GM18951 (cell line): ENCODE data around the gene FES.

Source experiments
- POLR2A ChIP-seq: IDR thresholded peaks from 4 replicates; pipeline ENCODE4 v1.6.1; 2011; ENCODE audit warnings: mild to moderate bottlenecking; ENCODE audit not compliant: insufficient read length, insufficient read depth; ENCODE audit errors: extremely low read depth
- in situ Hi-C: fragments of 300-500 bp; cut with MboI; formaldehyde crosslinking; loops from one replicate; pipeline ENCODE4 v1.12.0; 2022; ENCODE audit warnings: low sequenced_read_pairs, mixed read lengths, inconsistent platforms; ENCODE audit not compliant: unreplicated experiment

FES gene

GRCh38 chr15:90931828-90932659 is 47.7 kb downstream of the FES start, which contains the start of gene HDDC3:
Gene HDDC3 (minus strand): TSS chr15:90932549. CDS start chr15:90932540, 9 bp downstream.
- in situ Hi-C loops = no loop called here
- peak; percentile 86 for TF ChIP-seq POLR2A

- no peak for TF ChIP-seq POLR2A
- in situ Hi-C loops = no loop called here
Observed at GRCh38 chr15:90932660-90932991, 48.3 kb downstream of the FES start.

GRCh38 chr15:90933301-90933700 is 49.0 kb downstream of the FES start:
- in situ Hi-C loops = no loop called here
- TF ChIP-seq POLR2A = no peak

- no peak for TF ChIP-seq POLR2A
- in situ Hi-C loops = no loop called here
Observed at GRCh38 chr15:90934256-90934948, 50.1 kb downstream of the FES start.

GRCh38 chr15:90934949-90935751 is 50.8 kb downstream of the FES start, which contains the start of gene UNC45A:
Gene UNC45A (plus strand): TSS chr15:90935285. CDS start chr15:90935325, 40 bp downstream.
- in situ Hi-C loops = no loop called here
- TF ChIP-seq POLR2A = peak; percentile 68

GRCh38 chr15:90936823-90937222 is 52.5 kb downstream of the FES start:
- in situ Hi-C loops = no loop called here
- no peak for TF ChIP-seq POLR2A

- in situ Hi-C loops = no loop called here
- TF ChIP-seq POLR2A = no peak
Observed at GRCh38 chr15:90938261-90938660, 54.0 kb downstream of the FES start.

- in situ Hi-C loops = no loop called here
- no peak for TF ChIP-seq POLR2A
Observed at GRCh38 chr15:90939756-90940155, 55.5 kb downstream of the FES start.

- in situ Hi-C loops = no loop called here
- no peak for TF ChIP-seq POLR2A
Observed at GRCh38 chr15:90941038-90941437, 56.7 kb downstream of the FES start.

- in situ Hi-C loops = no loop called here
- TF ChIP-seq POLR2A = no peak
Observed at GRCh38 chr15:90942354-90943120, 58.2 kb downstream of the FES start.

GRCh38 chr15:90945091-90945490 is 60.8 kb downstream of the FES start:
- no peak for TF ChIP-seq POLR2A
- in situ Hi-C loops = no loop called here
